Osteoblast (primary cell): Measurements from ENCODE around the gene CCND1. TPM values are rescaled to one million over a fixed set of nuclear protein-coding genes. Genes with fewer than 3 reads are reported as not detected.
"Not testable (repeated sequence)": the region's sequence is repeated elsewhere in the genome, so short reads cannot be mapped to it uniquely, and the experiment has no call there.

ENCODE experiments used
- DNase-seq: peaks from one replicate; pipeline ENCODE4 v3.0.0; 2011; ENCODE audit warnings: low spot score, mixed read lengths; ENCODE audit not compliant: insufficient read length; ENCODE audit errors: missing footprints
- H2AFZ ChIP-seq: 2 replicates; pipeline ENCODE4 v1.6.0; 2011; ENCODE audit warnings: mild to moderate bottlenecking, low read length
- H3K27ac ChIP-seq: 2 replicates; pipeline ENCODE4 v1.5.1; 2011; ENCODE audit warnings: mild to moderate bottlenecking, low read depth, low read length, moderate library complexity
- H3K27me3 ChIP-seq: 2 replicates; pipeline ENCODE4 v1.6.0; 2012; ENCODE audit warnings: mild to moderate bottlenecking, control low read depth, inconsistent platforms, low read length, moderate library complexity; ENCODE audit not compliant: insufficient read depth
- H3K36me3 ChIP-seq: 2 replicates; pipeline ENCODE4 v1.5.1; 2011; ENCODE audit warnings: mild to moderate bottlenecking, low read length, control low read depth, moderate library complexity; ENCODE audit not compliant: insufficient read depth
- H3K4me1 ChIP-seq: 2 replicates; pipeline ENCODE4 v1.5.1; 2011; ENCODE audit warnings: mild to moderate bottlenecking, low read length, control low read depth, moderate library complexity; ENCODE audit not compliant: insufficient read depth
- H3K4me2 ChIP-seq: 2 replicates; pipeline ENCODE4 v1.6.0; 2011; ENCODE audit warnings: mild to moderate bottlenecking, low read length; ENCODE audit not compliant: insufficient read depth
- H3K4me3 ChIP-seq: fragments of 200-600 bp; sonication (generic); 3 replicates; pipeline ENCODE4 v1.5.1; 2012; ENCODE audit warnings: mild to moderate bottlenecking, low read length, inconsistent platforms; ENCODE audit not compliant: insufficient read depth
- H3K79me2 ChIP-seq: 2 replicates; pipeline ENCODE4 v1.6.0; 2012; ENCODE audit warnings: mild to moderate bottlenecking, low read length, control low read depth, inconsistent platforms; ENCODE audit not compliant: insufficient read depth
- H3K9me3 ChIP-seq: 2 replicates; pipeline ENCODE4 v1.5.1; 2011; ENCODE audit warnings: low read depth, low read length, control low read depth
- H4K20me1 ChIP-seq: 2 replicates; pipeline ENCODE4 v1.6.0; 2012; ENCODE audit warnings: mild to moderate bottlenecking, low read length, control low read depth; ENCODE audit not compliant: insufficient read depth
- CTCF ChIP-seq: IDR thresholded peaks from 2 replicates; pipeline ENCODE4 v1.5.1; 2011; ENCODE audit warnings: mild to moderate bottlenecking, low read depth, low read length, moderate library complexity; ENCODE audit errors: extremely low read depth
- total RNA-seq: library from RNA; depleted of rRNA; stranded (reverse); fragments of >200 nt; gene quantifications from 2 replicates; pipeline ENCODE4 v1.2.3, GENCODE V29; 2012

CCND1 gene
- total RNA-seq, 1 donor, result 187 TPM

GRCh38 chr11:69618237-69618636 lies 22.7 kb upstream of the CCND1 start:
- H3K4me1 ChIP-seq, result no peaks in the 10 kb centered on the region
- H3K79me2 ChIP-seq, result no peaks in the 10 kb centered on the region
- H3K36me3 ChIP-seq, result no peaks in the 10 kb centered on the region
- no peaks in the 10 kb centered on the region for H4K20me1 ChIP-seq
- no peak for DNase-seq
- no peak for TF ChIP-seq CTCF
- H3K27ac ChIP-seq, result no peak overlapping the region
- H3K4me2 ChIP-seq, result no peak overlapping the region
- H3K27me3 ChIP-seq, result peaks cover 4% of the 10 kb centered on the region
- H3K9me3 ChIP-seq, result no peaks in the 10 kb centered on the region
- no peak overlapping the region for H3K4me3 ChIP-seq
- no peak overlapping the region for H2AFZ ChIP-seq

GRCh38 chr11:69620683-69621290 lies 20.2 kb upstream of the CCND1 start:
- Histone ChIP-seq H2AFZ (no peak overlapping the region), H3K79me2 (no peaks in the 10 kb centered on the region), H3K36me3 (no peaks in the 10 kb centered on the region), H3K9me3 (no peaks in the 10 kb centered on the region), H3K27ac (no peak overlapping the region), H4K20me1 (no peaks in the 10 kb centered on the region), H3K4me3 (no peak overlapping the region), H3K4me2 (no peak overlapping the region), H3K27me3 (peaks cover 4% of the 10 kb centered on the region), H3K4me1 (no peaks in the 10 kb centered on the region)
- DNase-seq, result no peak
- no peak for TF ChIP-seq CTCF

GRCh38 chr11:69622097-69622681 lies 18.8 kb upstream of the CCND1 start:
- not testable (repeated sequence) for H3K4me1 ChIP-seq, H3K9me3 ChIP-seq, DNase-seq, H3K27me3 ChIP-seq, H3K4me3 ChIP-seq, H2AFZ ChIP-seq, H3K27ac ChIP-seq, H3K79me2 ChIP-seq, H3K4me2 ChIP-seq, H3K36me3 ChIP-seq, H4K20me1 ChIP-seq

- no peaks in the 10 kb centered on the region for H3K36me3 ChIP-seq
- no peak overlapping the region for H3K4me3 ChIP-seq
Measured at GRCh38 chr11:69624293-69624692, 16.7 kb upstream of the CCND1 start.

More at GRCh38 chr11:69624293-69624692, 16.7 kb upstream of the CCND1 start:
- Histone ChIP-seq H3K27me3 (peaks cover 4% of the 10 kb centered on the region), H3K4me1 (no peaks in the 10 kb centered on the region), H3K79me2 (no peaks in the 10 kb centered on the region), H3K4me2 (no peak overlapping the region), H4K20me1 (no peaks in the 10 kb centered on the region), H3K27ac (no peak overlapping the region), H3K9me3 (no peaks in the 10 kb centered on the region), H2AFZ (no peak overlapping the region)
- DNase-seq, result no peak
- TF ChIP-seq CTCF, result no peak
